ENCODE measurements around the gene TRIM71.

Gene TRIM71

DNA sequence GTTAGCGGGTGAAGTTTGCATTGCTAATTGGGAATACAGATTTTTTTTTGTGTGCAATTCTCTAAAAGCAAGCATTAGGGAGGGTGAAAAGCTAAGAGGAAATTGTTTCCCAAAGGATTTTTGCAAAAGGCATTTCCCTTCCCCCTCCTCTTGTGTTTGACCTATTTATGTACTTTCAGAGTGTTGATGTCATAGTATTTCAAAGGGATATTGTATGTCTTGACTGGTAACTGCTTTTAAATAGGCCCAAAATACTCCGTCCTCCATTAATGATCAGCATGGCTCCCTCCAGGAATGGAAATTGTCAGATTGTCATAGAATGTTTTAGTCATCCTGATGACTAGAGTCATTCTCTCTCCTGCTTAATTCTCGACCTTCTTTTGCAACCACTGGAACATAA, 32.4 kb downstream of the TRIM71 start:
- H3K9me2 ChIP-seq (replicated peaks; ENCODE audit: control insufficient read depth, low read length): no peaks in the 10 kb centered on the region
- no peaks in the 10 kb centered on the region for H4K20me1 ChIP-seq (ENCODE audit: control insufficient read depth, insufficient read depth, low read depth, low read length)
- TF ChIP-seq, protein P1, sequence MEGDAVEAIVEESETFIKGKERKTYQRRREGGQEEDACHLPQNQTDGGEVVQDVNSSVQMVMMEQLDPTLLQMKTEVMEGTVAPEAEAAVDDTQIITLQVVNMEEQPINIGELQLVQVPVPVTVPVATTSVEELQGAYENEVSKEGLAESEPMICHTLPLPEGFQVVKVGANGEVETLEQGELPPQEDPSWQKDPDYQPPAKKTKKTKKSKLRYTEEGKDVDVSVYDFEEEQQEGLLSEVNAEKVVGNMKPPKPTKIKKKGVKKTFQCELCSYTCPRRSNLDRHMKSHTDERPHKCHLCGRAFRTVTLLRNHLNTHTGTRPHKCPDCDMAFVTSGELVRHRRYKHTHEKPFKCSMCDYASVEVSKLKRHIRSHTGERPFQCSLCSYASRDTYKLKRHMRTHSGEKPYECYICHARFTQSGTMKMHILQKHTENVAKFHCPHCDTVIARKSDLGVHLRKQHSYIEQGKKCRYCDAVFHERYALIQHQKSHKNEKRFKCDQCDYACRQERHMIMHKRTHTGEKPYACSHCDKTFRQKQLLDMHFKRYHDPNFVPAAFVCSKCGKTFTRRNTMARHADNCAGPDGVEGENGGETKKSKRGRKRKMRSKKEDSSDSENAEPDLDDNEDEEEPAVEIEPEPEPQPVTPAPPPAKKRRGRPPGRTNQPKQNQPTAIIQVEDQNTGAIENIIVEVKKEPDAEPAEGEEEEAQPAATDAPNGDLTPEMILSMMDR (IDR thresholded peaks at IDR 0.05; ENCODE audit: low read depth, low read length, poor library complexity, severe bottlenecking): no peak
- no peak for TF ChIP-seq EZH2phosphoT487 (IDR thresholded peaks at IDR 0.05; ENCODE audit: borderline replicate concordance, low read length)
- H3K36me3 ChIP-seq (ENCODE audit: control insufficient read depth, low read length): no peaks in the 10 kb centered on the region
- H3K27ac ChIP-seq (ENCODE audit: low read depth, low read length): no peak overlapping the region
- no peak overlapping the region for H3K4me3 ChIP-seq (ENCODE audit: low read length)
- H3K4me2 ChIP-seq (ENCODE audit: low read length): no peak overlapping the region
- no peaks in the 10 kb centered on the region for H3F3A ChIP-seq (ENCODE audit: control insufficient read depth, insufficient read depth)
- no peaks in the 10 kb centered on the region for H3K9me3 ChIP-seq (ENCODE audit: control insufficient read depth, insufficient read depth, low read length)
- no peaks in the 10 kb centered on the region for H3K4me1 ChIP-seq (ENCODE audit: control insufficient read depth, low read length)
- no peaks in the 10 kb centered on the region for H3K79me2 ChIP-seq (ENCODE audit: control insufficient read depth, low read length)
- H3K27me3 ChIP-seq (ENCODE audit: control insufficient read depth, low read length): peaks cover 5% of the 10 kb centered on the region; the same call in 1 of the 2 replicates

GRCh38 chr3:32850636-32851035, 32.8 kb downstream of the TRIM71 start:
- TF ChIP-seq, protein P1 (IDR thresholded peaks at IDR 0.05; ENCODE audit: low read depth, low read length, poor library complexity, severe bottlenecking): no peak
- no peak for TF ChIP-seq EZH2phosphoT487 (IDR thresholded peaks at IDR 0.05; ENCODE audit: borderline replicate concordance, low read length)
- no peak overlapping the region for H3K4me3 ChIP-seq (ENCODE audit: low read length)
- no peaks in the 10 kb centered on the region for H3K36me3 ChIP-seq (ENCODE audit: control insufficient read depth, low read length)
- H3K9me3 ChIP-seq (ENCODE audit: control insufficient read depth, insufficient read depth, low read length): no peaks in the 10 kb centered on the region
- no peaks in the 10 kb centered on the region for H3K9me2 ChIP-seq (replicated peaks; ENCODE audit: control insufficient read depth, low read length)
- H3F3A ChIP-seq (ENCODE audit: control insufficient read depth, insufficient read depth): no peaks in the 10 kb centered on the region
- no peaks in the 10 kb centered on the region for H4K20me1 ChIP-seq (ENCODE audit: control insufficient read depth, insufficient read depth, low read depth, low read length)
- no peaks in the 10 kb centered on the region for H3K79me2 ChIP-seq (ENCODE audit: control insufficient read depth, low read length)
- no peak overlapping the region for H3K4me2 ChIP-seq (ENCODE audit: low read length)
- H3K27ac ChIP-seq (ENCODE audit: low read depth, low read length): no peak overlapping the region
- H3K27me3 ChIP-seq (ENCODE audit: control insufficient read depth, low read length): peaks cover 5% of the 10 kb centered on the region; the same call in 1 of the 2 replicates
- no peaks in the 10 kb centered on the region for H3K4me1 ChIP-seq (ENCODE audit: control insufficient read depth, low read length)

GRCh38 chr3:32852146-32852545, 34.3 kb downstream of the TRIM71 start:
- TF ChIP-seq EZH2phosphoT487 (IDR thresholded peaks at IDR 0.05; ENCODE audit: borderline replicate concordance, low read length): no peak
- TF ChIP-seq, protein P1 (IDR thresholded peaks at IDR 0.05; ENCODE audit: low read depth, low read length, poor library complexity, severe bottlenecking): no peak
- H3K9me3 ChIP-seq (ENCODE audit: control insufficient read depth, insufficient read depth, low read length): no peaks in the 10 kb centered on the region
- H3K9me2 ChIP-seq (replicated peaks; ENCODE audit: control insufficient read depth, low read length): no peaks in the 10 kb centered on the region
- no peaks in the 10 kb centered on the region for H3K4me1 ChIP-seq (ENCODE audit: control insufficient read depth, low read length)
- H4K20me1 ChIP-seq (ENCODE audit: control insufficient read depth, insufficient read depth, low read depth, low read length): no peaks in the 10 kb centered on the region
- H3K36me3 ChIP-seq (ENCODE audit: control insufficient read depth, low read length): no peaks in the 10 kb centered on the region
- H3F3A ChIP-seq (ENCODE audit: control insufficient read depth, insufficient read depth): no peaks in the 10 kb centered on the region
- peaks cover 5% of the 10 kb centered on the region; the same call in 1 of the 2 replicates for H3K27me3 ChIP-seq (ENCODE audit: control insufficient read depth, low read length)
- H3K4me3 ChIP-seq (ENCODE audit: low read length): no peak overlapping the region
- H3K4me2 ChIP-seq (ENCODE audit: low read length): no peak overlapping the region
- H3K27ac ChIP-seq (ENCODE audit: low read depth, low read length): no peak overlapping the region
- no peaks in the 10 kb centered on the region for H3K79me2 ChIP-seq (ENCODE audit: control insufficient read depth, low read length)
